SU-DHL-6 (cell line): ENCODE data around the gene ADH1C.

ENCODE experiments used
- CTCF ChIP-seq: fragments of 200-600 bp; sonication (generic); IDR thresholded peaks from one replicate; pipeline ENCODE4 v1.5.1; 2017; ENCODE audit warnings: antibody characterized with exemption, mild to moderate bottlenecking, low read length, moderate library complexity; ENCODE audit not compliant: insufficient read depth, poor library complexity, severe bottlenecking
- EZH2phosphoT487 ChIP-seq: fragments of 200-600 bp; sonication (generic), shearing (Covaris generic); conservative IDR thresholded peaks from 2 replicates; pipeline ENCODE4 v1.6.1; 2018; ENCODE audit warnings: mild to moderate bottlenecking, antibody characterized with exemption, low read length, moderate library complexity, mixed read lengths

- TF ChIP-seq CTCF: no peak
- no peak for TF ChIP-seq EZH2phosphoT487
Observed at GRCh38 chr4:99378876-99379275, 26.3 kb upstream of the ADH1C start.
